D341Med (cell line): ENCODE measurements around the gene TDRD10.

Experiments used
- DNase-seq: peaks from one replicate; pipeline ENCODE4 v3.0.0; 2012; ENCODE audit warnings: low spot score

TDRD10 gene, protein sequence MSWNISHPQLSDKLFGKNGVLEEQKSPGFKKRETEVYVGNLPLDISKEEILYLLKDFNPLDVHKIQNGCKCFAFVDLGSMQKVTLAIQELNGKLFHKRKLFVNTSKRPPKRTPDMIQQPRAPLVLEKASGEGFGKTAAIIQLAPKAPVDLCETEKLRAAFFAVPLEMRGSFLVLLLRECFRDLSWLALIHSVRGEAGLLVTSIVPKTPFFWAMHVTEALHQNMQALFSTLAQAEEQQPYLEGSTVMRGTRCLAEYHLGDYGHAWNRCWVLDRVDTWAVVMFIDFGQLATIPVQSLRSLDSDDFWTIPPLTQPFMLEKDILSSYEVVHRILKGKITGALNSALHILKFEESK

DNA sequence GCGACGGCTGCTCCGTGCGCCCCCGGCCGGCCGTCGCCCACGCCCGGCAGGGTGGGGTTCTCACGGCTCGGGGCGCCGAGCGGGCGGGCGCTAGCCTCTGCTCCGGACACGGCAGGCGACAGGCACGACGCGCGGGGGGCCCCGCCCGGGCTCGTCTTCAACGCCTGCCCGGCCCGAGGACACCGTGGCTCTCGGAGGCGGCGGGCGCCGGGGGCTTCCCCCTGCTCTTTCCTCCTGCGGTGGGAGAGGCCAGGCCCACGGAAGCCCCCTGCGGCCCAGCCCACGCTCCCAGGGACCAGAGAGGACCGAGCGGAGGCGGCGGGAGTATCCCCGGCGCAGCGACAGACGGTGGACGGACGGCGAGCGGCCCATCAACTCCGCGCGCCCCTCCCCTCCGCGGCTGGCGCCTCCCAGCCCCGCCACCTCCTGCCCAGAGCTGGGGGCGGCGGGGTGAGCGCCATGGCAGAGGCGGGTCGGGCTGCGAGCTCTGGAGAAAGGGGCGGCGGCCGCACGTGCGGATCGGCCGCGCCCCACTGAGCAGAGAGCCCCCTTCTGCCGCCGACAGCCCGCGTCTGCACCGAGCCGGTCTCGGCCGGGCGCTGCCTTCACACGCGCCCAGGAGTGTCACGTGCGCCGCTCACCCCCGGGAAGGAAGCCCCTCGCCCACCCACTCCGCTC, at the start of gene TDRD10, which contains the start of gene SHE:
Gene TDRD10 (plus strand): TSS at position 154 of the 678 bp plus-strand sequence. CDS start 4,685 bp downstream, outside the sequence.
Gene SHE (minus strand): TSS at position 347 of the 678 bp plus-strand sequence. CDS start 386 bp downstream, outside the sequence.
- peak; percentile 57 for DNase-seq

GRCh38 chr1:154453161-154453560, 48.9 kb upstream of the TDRD10 start:
- DNase-seq, result no peak

DNA sequence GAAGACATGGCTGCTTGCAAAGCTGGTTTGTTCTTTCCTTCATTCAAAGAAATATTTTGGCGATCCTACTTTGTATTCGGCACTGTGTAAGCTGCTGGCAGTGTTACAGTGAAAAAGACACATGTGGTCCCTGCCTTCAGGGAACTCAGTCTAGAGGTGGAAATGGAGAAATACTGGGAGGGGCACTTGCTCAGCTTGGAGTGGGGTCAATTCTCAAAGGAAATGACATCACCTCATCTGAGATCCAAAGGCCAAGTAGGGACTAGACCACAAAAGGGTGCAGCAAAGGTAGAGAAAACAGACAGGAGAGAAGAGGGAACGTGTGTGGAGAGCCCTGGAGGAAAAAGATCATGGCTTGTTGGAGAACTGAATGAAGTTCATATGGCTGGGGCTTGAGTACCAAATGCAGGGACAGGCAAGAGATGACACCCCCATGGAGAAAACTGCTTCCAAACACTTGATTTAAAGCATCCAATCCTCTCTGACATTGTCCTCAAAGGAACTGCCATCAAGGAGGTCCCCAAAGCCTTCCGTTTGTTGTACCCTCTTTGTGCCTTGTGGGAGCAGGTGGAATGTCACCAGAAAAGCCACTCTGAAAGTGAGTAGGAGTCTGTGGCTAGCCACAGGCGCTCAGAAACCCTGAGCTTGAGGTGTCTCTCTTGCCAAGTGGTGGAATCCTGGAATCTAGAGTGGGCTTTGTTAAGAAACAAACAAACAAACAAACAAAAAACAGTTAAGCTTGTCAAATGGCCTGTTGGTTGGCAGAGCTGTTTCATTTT, 48.3 kb upstream of the TDRD10 start:
- no peak for DNase-seq

DNA sequence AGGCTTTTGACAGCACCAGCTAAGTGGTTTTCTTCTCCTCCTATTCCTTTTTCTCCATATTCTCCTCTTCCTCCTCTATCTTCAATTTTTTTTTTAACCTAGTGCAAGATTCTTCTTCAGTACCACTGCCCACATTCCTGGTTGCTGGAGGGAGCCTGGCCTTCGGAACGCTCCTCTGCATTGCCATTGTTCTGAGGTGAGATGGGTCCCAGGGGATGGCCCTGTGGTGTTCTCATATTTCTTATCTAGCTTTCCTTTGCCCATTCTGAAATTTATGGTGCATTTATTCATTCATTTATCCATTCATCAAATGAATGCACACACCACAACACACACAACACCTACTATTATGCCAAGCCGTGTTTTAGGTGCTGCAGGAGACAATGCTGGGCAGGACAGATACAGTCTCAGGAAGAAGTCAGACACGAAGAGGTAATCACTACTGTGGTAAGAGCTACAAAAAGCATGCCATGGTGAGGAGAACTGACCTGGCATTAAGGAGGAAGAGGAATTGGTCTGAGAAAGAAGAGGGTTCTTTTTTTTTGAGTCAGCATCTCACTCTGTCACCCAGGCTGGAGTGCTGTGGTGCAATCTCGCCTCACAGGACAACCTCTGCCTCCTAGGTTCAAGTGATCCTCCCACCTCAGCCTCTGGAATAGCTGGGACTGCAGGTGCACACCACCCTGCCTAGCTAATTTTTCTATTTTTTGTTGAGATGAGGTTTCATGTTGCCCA, 47.5 kb upstream of the TDRD10 start:
- DNase-seq, result no peak

DNA sequence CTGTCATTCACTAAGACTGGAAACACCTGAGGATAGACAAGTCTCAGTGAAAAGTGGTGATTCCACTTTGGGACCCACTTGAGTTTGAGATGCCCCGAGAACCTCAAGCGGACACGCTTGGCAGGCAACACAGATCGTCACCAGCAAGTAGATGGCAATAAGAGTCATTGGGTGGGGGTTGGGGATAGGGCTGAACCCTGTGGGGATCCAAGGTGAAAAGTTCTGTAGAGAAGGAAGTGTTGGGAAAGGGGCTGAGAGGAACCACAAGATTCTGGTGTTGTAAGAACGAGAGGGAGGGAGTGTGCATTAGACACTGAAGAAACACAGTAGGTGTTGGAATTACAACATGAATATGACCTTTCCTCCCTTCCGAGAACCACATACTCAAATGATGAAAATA, 45.4 kb upstream of the TDRD10 start:
- no peak for DNase-seq

- no peak for DNase-seq
Measured at GRCh38 chr1:154459080-154459479, 42.9 kb upstream of the TDRD10 start.

DNA sequence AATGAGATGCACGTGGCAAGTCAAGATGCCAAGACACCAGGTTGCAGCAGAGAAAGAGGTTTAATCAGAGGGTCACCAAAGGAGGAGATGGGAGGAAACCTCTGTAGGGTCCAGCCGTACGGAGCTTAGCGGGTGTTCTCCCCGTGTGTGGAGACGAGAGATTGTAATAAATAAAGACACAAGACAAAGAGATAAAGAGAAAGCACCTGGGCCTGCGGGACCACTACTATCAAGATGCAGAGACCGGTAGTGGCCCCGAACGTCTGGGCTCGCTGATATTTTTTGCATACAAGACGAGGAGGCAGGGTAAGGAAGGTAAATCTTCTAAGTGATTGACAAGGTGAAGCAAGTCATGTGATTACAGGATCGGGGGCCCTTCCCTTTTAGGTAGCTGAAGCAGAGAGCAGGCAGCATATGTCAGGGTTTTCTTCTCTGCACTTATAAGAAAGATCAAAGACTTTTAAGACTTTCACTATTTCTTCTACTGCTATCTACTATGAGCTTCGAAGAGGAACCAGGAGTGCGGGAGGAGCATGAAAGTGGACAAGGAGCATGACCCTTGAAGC, 41.2 kb upstream of the TDRD10 start:
- DNase-seq, result no peak

DNA sequence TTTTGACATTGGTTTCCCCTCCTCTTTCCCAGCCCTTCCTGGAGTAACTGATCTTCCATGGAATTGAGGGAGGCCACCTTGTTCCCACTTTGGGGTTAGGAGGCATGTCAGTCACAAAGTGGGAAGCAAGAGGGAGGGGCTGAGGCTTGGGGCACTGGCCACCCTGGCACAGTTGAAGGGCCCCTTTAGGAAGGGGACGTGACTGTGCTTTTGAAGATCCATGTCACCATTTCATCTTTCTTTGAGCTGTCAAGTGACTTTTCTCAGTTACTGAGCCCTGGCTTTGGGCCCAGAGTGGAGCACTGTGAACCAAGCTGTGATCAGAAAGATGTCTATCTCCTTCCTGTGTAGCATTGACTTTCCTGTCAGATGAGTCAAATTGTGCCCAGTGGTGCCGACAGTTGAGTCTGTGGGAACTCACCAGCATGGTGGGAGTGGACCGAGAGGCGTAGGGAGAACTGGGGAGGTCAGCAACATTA, 38.5 kb upstream of the TDRD10 start:
- no peak for DNase-seq

DNA sequence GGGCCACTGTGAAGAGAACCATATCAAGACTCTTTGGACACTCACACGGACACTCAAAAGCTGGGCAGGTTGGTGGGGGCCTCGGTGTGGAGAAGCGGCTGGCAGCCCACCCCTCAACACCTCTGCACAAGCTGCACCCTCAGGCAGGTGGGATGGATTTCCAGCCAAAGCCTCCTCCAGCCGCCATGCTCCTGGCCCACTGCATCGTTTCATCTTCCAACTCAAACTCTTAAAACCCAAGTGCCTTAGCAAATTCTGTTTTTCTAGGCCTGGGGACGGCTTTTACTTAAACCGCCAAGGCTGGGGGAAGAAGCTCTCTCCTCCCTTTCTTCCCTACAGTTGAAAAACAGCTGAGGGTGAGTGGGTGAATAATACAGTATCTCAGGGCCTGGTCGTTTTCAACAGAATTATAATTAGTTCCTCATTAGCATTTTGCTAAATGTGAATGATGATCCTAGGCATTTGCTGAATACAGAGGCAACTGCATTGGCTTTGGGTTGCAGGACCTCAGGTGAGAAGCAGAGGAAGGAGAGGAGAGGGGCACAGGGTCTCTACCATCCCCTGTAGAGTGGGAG, 36.3 kb upstream of the TDRD10 start:
- no peak for DNase-seq

DNA sequence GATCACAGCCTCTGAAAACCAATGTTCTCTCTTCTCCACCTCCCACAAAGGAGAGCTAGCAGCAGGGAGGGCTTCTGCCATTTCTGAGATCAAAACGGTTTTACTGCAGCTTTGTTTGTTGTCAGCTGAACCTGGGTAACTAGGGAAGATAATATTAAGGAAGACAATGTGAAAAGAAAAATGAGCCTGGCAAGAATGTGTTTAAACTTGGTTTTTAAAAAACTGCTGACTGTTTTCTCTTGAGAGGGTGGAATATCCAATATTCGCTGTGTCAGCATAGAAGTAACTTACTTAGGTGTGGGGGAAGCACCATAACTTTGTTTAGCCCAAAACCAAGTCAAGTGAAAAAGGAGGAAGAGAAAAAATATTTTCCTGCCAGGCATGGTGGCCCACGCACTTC, 35.8 kb upstream of the TDRD10 start:
- no peak for DNase-seq

DNA sequence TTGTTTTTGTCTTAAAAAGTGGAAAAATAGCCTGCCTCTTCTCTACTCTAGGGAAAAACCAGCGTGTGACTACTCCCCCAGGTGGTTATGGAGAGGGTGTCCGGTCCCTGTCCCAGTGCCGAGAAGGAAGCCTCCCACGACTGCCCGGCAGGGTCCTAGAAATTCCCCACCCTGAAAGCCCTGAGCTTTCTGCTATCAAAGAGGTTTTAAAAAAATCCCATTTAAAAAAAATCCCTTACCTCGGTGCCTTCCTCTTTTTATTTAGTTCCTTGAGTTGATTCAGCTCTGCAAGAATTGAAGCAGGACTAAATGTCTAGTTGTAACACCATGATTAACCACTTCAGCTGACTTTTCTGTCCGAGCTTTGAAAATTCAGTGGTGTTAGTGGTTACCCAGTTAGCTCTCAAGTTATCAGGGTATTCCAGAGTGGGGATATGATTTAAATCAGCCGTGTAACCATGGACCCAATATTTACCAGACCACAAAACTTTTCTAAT, 35.0 kb upstream of the TDRD10 start:
- DNase-seq, result no peak

GRCh38 chr1:154467434-154468102, 34.5 kb upstream of the TDRD10 start:
- DNase-seq, result no peak

DNA sequence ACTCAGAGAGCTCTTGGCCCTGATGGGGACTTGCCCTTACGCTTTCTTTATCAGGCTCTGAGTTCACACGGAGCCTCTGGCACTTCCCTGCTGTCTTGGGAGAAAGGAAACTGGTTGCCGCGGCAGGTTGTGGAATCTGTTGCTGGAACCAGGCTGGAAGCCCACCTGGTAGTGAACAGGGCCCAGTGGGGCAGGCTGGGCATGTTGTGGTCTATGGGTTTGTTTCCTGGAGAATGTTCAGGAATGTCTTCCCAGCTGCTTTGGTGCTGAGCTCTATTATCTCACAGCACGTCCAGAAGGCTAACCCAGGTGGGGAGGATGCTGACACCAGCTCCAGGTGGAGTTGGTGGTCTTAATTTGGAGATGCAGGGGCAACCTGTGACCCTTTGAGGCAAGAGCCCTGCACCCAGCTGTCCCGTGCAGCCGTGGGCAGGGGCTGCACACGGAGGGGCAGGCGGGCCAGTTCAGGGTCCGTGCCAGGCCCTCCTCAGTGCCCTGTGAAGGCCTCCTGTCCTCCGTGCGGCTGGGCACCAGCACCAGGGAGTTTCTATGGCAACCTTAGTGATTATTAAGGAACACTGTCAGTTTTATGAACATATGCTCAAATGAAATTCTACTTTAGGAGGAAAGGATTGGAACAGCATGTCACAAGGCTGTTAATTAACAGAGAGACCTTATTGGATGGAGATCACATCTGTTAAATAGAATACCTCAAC, 33.3 kb upstream of the TDRD10 start:
- no peak for DNase-seq

DNA sequence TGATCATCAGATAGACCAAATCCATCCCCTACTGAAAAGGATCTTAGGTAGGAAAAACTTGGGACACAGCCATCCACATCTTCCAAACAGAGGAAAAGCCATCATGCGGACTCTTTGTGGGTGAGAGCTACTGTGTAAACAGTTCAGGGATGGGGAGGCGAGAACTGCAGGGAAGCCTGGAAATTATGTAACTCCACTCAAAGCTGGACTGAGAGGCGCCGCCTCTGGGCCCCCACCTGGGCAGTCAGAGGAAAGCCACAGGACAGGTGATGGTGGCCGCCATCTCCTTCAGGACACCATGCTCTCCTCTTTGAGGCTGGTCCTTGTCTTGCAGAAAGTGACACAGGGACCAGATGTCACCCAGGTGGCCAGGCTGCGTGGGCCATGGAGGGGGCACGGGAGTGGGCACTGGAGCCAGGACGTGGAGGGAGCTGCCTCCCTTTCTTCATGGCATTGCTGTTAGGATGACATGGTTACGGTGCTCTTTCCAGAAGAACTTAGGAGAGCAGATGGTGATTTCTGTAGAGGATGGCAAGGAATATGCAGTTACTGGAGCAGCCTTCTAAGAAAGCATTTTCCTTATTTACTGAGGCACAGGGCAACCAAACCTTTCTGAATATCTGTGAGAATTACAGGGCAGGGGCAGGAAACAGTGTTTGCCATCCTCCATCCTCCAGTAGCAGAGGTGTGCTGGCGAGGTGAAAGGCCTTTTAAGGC, 32.0 kb upstream of the TDRD10 start:
- DNase-seq, result no peak

DNA sequence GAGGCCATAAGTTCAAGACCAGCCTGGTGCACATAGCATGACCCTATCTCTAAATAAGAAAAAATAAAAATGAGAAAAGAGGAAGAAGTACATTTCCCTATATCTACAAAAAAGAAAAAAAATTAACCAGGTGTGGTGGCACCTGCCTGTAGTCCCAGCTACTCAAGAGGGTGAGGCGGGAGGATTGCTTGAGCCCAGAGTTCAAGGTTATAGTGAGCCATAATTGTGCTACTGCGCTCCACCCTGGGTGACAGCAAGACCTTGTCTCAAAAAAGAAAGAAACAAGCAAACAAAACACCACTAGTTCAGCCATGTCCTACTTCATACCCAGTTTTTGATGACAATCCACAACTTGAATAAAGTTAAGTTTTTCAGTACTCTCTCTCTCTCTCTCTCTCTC, 30.7 kb upstream of the TDRD10 start:
- no peak for DNase-seq

DNA sequence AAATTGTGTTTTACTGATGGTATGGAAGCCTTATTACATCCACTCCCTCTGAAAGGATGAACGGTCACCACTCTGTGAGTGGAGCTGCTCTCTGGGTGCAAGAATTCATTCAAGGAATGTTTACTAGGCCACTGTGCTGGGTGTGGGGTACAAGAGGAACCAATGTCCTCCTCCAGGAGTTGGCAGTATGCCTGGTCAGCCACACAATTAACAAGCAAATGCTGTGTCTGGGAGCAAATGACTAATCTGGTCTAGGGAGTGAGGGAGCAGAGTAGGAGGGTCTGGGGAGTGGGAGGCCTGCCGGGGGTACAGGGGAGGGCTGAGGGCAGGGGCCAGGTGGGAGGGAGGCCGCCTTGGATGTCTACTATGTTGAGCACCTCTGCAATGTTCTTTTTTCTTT, 27.2 kb upstream of the TDRD10 start:
- no peak for DNase-seq

DNA sequence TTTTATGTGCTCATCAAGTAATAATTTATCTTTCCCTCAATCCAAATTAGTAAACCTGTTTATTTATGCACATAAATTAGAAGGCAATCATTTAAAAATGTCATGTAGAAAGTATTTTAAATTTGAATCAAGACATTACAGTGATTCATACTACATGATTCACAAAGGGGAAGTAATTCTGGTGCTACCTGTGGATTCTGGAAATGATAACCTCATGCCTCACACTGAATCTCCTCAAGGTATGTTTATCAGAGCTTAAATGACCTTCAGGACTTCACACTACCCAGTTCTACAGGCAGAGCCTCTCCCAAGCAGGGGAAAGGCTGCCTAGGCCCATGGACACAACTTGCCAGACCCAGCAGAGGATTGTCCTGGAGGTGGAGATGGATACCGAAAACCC, 25.2 kb upstream of the TDRD10 start:
- DNase-seq, result no peak

- DNase-seq, result no peak
Measured at GRCh38 chr1:154478013-154478412, 24.0 kb upstream of the TDRD10 start.

DNA sequence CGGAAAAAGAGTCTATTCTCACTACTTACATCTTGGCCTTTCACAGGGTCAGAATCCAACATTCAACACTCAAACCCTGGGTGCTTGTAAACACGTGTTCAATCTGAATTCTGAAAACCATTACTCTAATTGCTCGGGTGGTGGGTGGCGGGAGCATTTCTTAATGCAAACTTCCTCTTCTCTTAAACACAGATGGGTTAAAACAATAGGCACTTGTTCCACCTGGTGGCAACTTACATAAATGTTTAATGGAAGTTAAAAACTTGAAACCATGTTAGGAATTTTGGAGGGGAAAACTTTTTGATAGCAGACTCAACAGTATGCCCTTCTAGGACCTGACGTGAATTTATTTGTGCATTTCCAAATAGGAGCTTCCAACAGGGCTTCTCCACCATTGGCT, 23.4 kb upstream of the TDRD10 start:
- no peak for DNase-seq
